GM21526 (cell line): ENCODE measurements around the gene LRRFIP1.

Source experiments
- ATAC-seq: cut with Tn5 transposase; IDR thresholded peaks from one replicate; pipeline ENCODE4 v1.9.1; 2021; ENCODE audit warnings: moderate library complexity; ENCODE audit not compliant: unreplicated experiment, low FRiP score

The LRRFIP1 gene

DNA sequence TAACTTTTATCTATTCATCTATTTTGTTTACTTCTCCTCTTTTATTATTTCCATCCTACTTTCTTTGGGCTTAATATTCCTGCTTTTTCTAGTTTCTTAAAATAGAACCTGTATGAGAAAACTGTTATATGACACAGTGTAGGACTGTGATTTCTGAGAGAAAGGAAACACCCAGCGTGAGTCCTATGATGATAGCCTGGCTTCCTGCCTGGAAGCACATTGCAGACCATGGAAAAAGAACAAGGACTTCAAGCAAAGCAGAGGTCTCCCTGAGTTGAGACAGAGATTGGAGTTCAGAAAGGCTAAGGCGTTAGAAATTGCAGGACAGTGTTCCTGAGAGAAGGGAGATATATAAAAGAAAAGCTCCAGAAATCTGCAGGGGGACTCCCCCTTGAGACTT lies 178.9 kb downstream of the LRRFIP1 start:
- ATAC-seq, result no peak

GRCh38 chr2:237815637-237816036 lies 188.2 kb downstream of the LRRFIP1 start:
- no peak for ATAC-seq

DNA sequence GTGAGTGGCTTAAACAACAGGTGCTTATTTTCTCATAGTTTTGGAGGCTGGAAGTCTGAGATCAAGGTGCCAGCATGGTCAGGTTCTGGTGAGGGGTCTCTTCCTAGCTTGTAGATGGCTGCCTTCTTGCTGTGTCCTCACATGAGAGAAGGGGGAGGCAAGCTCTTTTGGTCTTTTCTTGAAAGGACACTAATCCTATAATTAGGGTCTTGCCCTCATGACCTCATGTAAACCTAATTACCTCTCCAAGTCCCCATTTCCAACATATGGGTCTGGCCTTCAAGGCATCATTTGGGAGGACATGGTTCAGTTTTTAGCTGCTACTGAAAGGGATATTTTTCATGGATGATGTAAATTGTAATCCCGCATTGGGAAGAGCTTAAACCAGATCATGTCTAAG lies 189.1 kb downstream of the LRRFIP1 start:
- ATAC-seq, result no peak

DNA sequence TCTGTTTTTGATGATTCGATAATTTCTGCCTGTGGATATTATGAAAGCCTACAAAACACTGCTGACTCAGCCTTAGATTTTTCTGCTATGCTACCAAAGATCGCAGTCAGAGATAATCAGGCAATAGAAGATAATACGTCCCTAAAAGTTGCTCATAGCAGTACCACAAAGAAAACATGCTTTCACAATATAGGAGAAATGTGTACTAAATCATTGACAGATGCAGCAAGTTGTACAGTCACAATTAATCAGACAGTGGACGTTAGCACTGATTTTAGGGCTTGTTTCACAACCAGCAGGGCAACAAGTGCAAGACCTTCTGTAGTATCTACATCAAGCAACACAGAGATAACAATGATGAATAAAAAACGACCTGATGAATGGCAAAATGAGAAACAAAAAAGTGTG lies 190.7 kb downstream of the LRRFIP1 start:
- no peak for ATAC-seq

DNA sequence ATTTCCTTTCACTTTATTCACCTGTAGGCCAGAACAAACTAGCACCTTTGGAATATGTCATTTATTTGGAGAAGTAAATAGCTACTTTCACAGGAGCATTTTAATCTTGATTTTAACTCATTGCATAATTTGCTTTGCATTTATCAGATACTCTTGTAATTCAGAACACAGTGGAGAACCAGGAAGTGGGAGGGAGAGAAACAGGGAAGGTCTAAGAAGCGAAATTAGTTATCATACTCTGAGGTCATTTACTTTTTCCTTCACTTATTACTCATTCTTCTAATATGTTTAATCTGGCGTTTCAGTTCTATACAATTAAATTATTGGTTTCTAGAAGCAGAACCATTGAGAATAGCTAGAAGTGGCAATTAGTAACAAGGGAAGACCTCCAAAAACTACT lies 191.8 kb downstream of the LRRFIP1 start:
- ATAC-seq, result no peak

DNA sequence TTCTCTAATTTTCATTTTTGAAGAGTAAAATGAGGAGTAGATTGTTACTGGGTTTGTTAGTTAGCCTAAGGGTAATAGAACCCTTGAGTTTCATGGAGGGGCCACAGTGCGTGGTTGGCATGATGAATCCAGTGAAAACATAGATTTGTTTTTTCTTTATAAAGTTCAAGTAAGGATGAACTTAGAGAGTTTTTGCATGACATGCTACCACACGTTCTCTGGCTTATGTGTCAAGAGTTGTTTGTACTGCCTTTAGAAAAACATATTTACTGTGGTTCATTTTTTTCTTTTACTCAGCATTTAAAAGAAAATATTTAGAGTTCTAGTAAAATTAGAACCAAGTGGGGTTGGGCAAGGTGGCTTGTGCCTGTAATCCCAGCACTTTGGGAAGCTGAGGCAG lies 193.0 kb downstream of the LRRFIP1 start:
- no peak for ATAC-seq

DNA sequence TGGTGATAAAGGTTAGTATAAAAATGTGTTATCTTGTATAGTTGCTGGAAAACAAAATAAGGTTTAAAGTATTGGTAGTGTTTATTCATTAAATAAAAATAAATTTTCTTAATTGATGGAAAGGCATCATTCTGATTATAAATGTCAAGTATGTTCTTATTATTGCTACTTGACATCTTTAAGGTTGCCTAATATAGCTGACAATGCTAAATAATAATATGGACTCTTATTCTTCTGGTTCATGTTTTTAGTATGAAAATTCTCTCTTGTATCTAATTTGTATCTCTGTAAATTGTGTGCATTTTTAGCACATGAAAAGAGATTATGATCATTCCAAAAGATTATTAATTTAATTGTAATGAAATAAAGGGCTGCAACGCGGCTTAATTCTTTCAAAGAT lies 196.2 kb downstream of the LRRFIP1 start:
- ATAC-seq, result no peak

DNA sequence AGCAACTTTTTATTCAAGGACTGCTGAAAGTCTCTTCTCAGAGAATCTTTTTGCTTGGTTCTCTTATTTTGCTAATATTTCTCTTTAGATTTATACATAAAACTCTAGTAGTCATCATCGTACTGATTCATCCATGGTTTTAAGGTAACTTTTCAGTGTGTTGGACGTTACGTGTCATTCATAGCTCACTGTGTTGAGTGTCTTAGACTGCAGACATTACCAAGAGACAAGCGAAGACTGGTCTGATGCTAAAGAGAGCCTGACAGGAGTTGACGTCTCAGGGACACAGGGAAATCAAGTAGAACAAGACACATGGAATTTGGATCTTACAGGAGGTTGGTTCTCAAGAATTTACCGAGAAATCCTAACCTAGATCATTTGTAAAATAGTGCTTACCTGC lies 196.7 kb downstream of the LRRFIP1 start:
- no peak for ATAC-seq

DNA sequence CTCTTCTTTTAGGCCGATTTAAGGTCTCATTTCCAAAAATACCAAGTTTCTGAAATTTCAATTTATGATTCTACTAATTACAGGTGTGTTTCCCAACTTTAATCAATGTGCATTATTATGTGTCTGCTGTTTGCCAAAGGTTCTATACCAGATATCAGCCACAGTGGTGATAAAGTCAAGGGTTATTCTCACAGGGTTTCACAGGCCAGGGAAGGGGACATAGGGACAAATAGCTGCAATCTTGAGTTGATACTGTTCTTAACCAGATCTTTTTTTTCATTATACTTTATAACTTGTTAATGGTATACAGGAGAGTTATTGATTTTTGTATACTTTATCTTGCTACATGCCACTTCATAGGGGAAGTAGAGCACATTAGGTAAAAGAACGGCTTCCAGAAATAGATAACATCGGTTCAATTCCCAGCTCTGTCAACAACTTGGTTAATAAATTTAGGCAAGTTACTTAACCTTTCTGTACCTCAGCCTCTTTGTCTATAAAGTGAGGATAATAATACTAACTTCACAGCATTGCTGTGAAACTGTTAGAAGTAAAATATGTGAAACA lies 200.1 kb downstream of the LRRFIP1 start:
- no peak for ATAC-seq
